WERI-Rb-1 (cell line): Measurements from ENCODE around the gene MUC6.

Experiments
- DNase-seq: peaks from one replicate; pipeline ENCODE4 v3.0.0-alpha.2; 2020
- H3K27ac ChIP-seq: fragments of 250-450 bp; sonication (Bioruptor Pico); 2 replicates; pipeline ENCODE4 v1.5.1; 2020; ENCODE audit warnings: mild to moderate bottlenecking, moderate library complexity
- H3K27me3 ChIP-seq: fragments of 250-450 bp; sonication (Bioruptor Pico); 2 replicates; pipeline ENCODE4 v1.5.1; 2021; ENCODE audit warnings: mild to moderate bottlenecking, low read depth, moderate library complexity; ENCODE audit not compliant: insufficient read depth, severe bottlenecking
- H3K36me3 ChIP-seq: fragments of 250-450 bp; sonication (Bioruptor Pico); 2 replicates; pipeline ENCODE4 v1.5.1; 2020; ENCODE audit warnings: mild to moderate bottlenecking, moderate library complexity
- H3K4me3 ChIP-seq: 2 replicates; pipeline ENCODE4 v1.5.1; 2011; ENCODE audit warnings: low read depth, mild to moderate bottlenecking, control low read depth, low read length
- H3K9me3 ChIP-seq: fragments of 250-450 bp; sonication (Bioruptor Pico); 2 replicates; pipeline ENCODE4 v1.5.1; 2021; ENCODE audit warnings: mild to moderate bottlenecking, moderate library complexity; ENCODE audit not compliant: severe bottlenecking
- TF ChIP-seq, protein P1 (sequence below): IDR thresholded peaks from 2 replicates; pipeline ENCODE4 v1.5.1; 2011; ENCODE audit warnings: low read depth, mild to moderate bottlenecking, control low read depth, inconsistent platforms, low read length

MUC6 gene

DNA sequence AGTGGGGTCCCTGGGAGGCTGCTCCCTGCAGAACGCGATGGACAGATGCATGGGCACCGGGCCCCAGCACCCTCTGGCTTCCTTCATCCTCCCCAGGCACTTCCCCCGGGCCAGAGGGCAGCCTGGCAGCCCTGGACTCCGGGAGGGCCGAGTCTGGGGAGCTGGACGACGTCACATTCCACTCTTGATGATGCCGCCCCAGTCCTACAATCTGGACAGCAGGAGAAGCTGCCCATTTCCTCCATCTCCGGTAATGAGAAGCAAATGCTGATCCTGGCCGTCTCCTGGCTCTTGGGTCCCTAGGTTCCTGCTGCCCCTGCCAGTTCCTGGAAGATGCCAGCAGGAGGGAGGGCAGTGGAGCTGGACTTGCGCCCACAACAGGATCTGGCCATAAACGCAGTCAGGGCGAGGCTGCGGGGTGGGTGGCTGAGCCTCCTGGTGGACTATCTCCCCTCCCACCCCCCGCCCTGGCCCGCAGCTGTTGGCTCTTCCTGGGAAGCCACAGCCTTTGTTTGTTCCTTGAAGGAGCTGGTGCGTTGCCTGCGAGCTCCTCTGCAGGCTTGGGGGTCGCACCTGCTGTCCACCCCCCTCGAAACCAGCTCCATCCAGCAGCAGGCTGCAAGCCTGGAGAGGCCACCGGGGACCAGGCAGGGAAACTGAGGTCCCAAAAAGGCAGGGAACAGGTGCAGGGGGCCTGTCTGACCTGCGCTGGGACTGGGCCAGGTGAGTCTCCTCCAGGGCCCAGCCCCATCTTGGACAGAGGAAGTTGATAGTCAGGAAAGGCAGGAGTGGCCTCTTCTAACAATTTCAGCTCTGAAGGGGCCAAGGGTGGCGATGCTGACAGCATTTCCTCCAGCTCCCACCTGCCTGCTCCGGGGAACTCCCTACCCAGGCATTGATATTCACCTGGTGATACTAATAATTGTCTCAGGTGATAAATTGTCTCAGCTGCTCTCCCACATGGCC lies 17.9 kb upstream of the MUC6 start:
- H3K9me3 ChIP-seq = no peaks in the 10 kb centered on the region
- no peaks in the 10 kb centered on the region for H3K27me3 ChIP-seq

DNA sequence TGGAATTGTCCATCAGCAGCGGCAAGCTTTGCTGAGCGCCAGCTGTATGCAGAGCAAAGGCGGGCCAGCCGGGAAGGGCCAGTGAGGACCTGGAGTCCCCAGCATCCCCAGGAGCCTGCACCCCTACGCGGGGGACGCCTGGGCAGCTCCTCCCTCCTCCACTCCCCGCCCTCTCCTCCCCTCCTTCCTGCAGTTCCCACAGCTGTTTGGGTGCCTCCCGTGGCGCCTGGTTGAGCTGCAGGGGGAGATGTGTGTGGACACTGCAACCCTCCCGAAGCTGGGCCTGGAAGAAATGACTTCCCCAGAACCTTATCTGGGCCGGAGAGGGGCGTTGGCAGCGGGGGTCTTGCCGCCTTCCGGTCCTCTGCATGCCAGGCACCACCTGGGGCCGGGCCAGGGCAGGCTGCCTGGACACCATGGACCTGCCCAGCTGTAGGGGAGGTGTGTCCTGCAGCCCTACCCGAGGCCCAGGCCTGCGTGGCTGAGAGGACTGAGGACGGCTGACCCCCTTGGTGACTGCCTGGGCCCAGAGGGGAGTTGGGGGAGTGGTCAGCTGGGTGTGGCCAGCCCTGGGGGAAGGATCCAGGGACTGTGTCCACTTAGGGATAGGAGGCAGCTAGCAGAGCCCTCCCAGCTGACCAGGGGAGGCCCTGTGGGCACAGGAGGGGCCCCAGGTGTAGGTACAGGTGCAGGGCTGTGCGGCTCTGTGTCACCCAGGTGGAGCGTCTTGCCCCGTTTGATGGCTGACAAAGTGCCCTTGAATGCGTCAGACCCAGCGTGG lies 16.8 kb upstream of the MUC6 start:
- Histone ChIP-seq H3K27me3 (no peaks in the 10 kb centered on the region), H3K27ac (no peak overlapping the region), H3K36me3 (no peaks in the 10 kb centered on the region), H3K4me3 (no peak overlapping the region), H3K9me3 (no peaks in the 10 kb centered on the region)
- DNase-seq = peak; percentile 31
- TF ChIP-seq, protein P1, sequence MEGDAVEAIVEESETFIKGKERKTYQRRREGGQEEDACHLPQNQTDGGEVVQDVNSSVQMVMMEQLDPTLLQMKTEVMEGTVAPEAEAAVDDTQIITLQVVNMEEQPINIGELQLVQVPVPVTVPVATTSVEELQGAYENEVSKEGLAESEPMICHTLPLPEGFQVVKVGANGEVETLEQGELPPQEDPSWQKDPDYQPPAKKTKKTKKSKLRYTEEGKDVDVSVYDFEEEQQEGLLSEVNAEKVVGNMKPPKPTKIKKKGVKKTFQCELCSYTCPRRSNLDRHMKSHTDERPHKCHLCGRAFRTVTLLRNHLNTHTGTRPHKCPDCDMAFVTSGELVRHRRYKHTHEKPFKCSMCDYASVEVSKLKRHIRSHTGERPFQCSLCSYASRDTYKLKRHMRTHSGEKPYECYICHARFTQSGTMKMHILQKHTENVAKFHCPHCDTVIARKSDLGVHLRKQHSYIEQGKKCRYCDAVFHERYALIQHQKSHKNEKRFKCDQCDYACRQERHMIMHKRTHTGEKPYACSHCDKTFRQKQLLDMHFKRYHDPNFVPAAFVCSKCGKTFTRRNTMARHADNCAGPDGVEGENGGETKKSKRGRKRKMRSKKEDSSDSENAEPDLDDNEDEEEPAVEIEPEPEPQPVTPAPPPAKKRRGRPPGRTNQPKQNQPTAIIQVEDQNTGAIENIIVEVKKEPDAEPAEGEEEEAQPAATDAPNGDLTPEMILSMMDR = no peak

More for the DNA sequence above, 17.9 kb upstream of the MUC6 start:
- no peak overlapping the region for H3K4me3 ChIP-seq
- peak; percentile 24 for DNase-seq
- TF ChIP-seq, protein P1 = no peak
- no peaks in the 10 kb centered on the region for H3K36me3 ChIP-seq
- no peak overlapping the region for H3K27ac ChIP-seq

DNA sequence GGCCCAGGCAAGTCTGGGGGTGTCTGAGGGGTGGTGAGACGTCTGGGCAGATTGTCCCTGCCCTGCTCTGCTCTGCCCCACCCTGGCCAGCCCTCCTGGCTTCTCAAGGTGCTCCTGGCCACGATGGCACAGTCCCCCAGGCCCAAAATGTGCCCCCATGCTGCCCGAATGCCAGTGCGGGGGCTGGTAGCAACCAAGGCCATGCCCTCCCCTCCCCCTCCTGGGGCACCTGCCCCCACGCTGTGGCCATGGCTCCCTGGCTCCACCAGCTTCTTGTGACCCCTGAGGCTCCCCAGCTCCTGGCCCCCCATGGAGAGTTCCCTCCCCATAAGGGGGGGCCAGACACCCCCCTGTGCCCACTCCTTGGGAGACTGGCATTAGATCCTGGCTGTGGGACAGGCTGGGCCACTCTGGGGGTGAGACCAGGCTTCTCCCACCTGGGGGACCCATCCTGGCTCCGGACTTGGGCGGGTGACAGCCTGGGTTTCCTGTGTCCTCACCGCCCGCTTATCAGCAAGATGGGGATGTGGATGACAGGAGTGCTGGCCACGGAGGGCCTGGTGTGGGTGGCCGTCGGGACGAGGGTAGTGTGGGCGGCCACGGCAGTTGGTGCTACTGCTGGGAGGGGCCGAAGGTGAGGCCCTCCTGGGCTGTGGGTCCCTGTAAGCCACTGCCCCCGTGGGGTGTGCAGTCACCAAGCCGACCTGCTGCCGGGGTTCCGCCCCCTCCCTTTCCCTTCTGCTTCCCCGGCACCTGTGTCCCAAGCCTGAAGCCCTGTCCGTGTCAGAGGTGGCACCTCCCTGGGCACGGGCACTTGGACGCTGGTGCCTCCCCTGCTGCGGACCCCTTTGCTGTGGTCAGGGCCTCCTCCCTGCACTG lies 15.9 kb upstream of the MUC6 start:
- no peak overlapping the region for H3K4me3 ChIP-seq
- TF ChIP-seq, protein P1 = no peak
- DNase-seq = peak; percentile 7
- no peaks in the 10 kb centered on the region for H3K36me3 ChIP-seq
- no peak overlapping the region for H3K27ac ChIP-seq
- no peaks in the 10 kb centered on the region for H3K9me3 ChIP-seq
- no peaks in the 10 kb centered on the region for H3K27me3 ChIP-seq

DNA sequence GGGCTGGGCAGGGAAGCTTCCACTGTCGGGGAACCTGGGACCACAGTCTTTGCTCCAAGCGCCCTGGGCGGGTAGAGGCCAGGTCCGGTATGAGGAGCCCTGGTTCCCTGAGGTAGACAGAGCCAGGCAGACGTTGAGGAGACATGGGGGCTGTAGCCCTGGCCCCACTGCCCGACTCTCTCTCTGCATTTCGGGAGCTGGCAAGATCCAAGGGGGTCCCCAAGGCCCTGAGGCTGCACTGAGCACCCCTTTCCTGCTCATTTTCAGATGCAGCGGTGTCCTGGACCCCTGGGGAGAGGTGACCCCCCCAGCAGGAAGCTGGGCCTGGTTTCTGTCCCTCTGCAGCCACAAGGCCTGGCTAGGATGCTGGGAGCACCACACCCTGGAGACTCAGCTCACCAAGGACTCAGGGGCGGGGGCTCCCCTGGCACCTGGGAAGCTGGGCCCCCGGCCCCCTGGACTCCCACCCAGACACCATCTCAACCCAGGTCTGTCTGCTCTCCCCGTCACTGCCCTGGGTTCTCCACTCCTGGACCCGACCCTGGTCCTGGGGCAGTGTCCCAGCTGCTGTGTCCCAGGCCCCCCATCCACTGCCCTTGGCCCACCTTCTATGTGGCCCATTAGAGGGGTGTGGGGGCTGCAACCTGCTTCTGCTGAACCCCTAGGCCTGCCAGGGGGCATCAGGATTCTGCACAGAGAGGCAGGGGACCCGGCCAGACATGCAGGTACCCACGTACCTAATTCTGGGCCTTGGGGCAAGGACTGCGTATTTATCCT lies 15.0 kb upstream of the MUC6 start:
- H3K9me3 ChIP-seq = no peaks in the 10 kb centered on the region
- H3K27ac ChIP-seq = peak overlapping the region; percentile 39
- H3K4me3 ChIP-seq = no peak overlapping the region
- TF ChIP-seq, protein P1 = no peak
- H3K27me3 ChIP-seq = no peaks in the 10 kb centered on the region
- DNase-seq = no peak
- H3K36me3 ChIP-seq = no peaks in the 10 kb centered on the region
